HG03469 (cell line): ENCODE data around the gene TTC7B.

Source experiments
- ATAC-seq: cut with Tn5 transposase; IDR thresholded peaks from one replicate; pipeline ENCODE4 v1.9.1; 2021; ENCODE audit warnings: mild to moderate bottlenecking, moderate library complexity, moderate number of reproducible peaks; ENCODE audit not compliant: unreplicated experiment

TTC7B gene

GRCh38 chr14:90743826-90744225 is 72.4 kb downstream of the TTC7B start:
- ATAC-seq: no peak

- no peak for ATAC-seq
Measured at GRCh38 chr14:90743425-90743824, 72.8 kb downstream of the TTC7B start.

- ATAC-seq: no peak
Measured at GRCh38 chr14:90742729-90743128, 73.5 kb downstream of the TTC7B start.

- no peak for ATAC-seq
Measured at GRCh38 chr14:90742252-90742651, 74.0 kb downstream of the TTC7B start.

GRCh38 chr14:90741682-90741946 is 74.6 kb downstream of the TTC7B start:
- no peak for ATAC-seq

- ATAC-seq: no peak
Measured at GRCh38 chr14:90740946-90741681, 75.1 kb downstream of the TTC7B start.

- no peak for ATAC-seq
Measured at GRCh38 chr14:90740081-90740480, 76.1 kb downstream of the TTC7B start.

GRCh38 chr14:90739318-90740068 is 76.7 kb downstream of the TTC7B start:
- no peak for ATAC-seq

- ATAC-seq: no peak
Measured at GRCh38 chr14:90733139-90733808, 83.0 kb downstream of the TTC7B start.

GRCh38 chr14:90732718-90733117 is 83.5 kb downstream of the TTC7B start:
- no peak for ATAC-seq

GRCh38 chr14:90732139-90732538 is 84.1 kb downstream of the TTC7B start:
- ATAC-seq: no peak

- ATAC-seq: no peak
Measured at GRCh38 chr14:90731487-90731886, 84.7 kb downstream of the TTC7B start.

GRCh38 chr14:90730206-90730766 is 85.9 kb downstream of the TTC7B start:
- no peak for ATAC-seq

GRCh38 chr14:90728951-90729350 is 87.3 kb downstream of the TTC7B start:
- ATAC-seq: no peak

GRCh38 chr14:90727082-90727481 is 89.1 kb downstream of the TTC7B start:
- ATAC-seq: no peak

GRCh38 chr14:90726656-90727055 is 89.6 kb downstream of the TTC7B start:
- no peak for ATAC-seq

GRCh38 chr14:90724866-90725265 is 91.4 kb downstream of the TTC7B start:
- ATAC-seq: no peak

- no peak for ATAC-seq
Measured at GRCh38 chr14:90722590-90722989, 93.6 kb downstream of the TTC7B start.

GRCh38 chr14:90721619-90722305 is 94.5 kb downstream of the TTC7B start:
- ATAC-seq: no peak

GRCh38 chr14:90720832-90721231 is 95.4 kb downstream of the TTC7B start:
- ATAC-seq: no peak

GRCh38 chr14:90720336-90720735 is 95.9 kb downstream of the TTC7B start:
- ATAC-seq: no peak
